Measurements from ENCODE around the gene ATG14.

The ATG14 gene

DNA sequence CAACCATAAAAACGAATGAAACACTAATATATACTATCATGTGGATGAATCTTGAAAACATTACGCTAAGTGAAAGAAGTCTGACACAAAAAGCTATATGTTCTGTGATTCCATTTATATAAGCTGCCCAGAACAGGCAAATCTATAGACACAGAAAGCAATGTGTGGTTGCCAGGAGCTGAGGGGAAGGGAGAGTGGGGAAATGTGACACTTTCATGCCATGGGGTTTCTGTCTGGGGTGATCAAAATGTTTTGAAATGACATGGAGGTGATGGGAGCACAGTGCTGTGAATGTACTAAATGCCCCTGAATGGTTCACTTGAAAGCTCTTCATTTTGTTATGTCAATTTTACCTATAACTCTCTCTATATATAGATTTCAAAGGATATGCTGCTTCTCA, 30.1 kb downstream of the ATG14 start:
- no peak for TF ChIP-seq CTCF (IDR thresholded peaks at IDR 0.05; ENCODE audit: poor library complexity, severe bottlenecking)
- H3K4me3 ChIP-seq (ENCODE audit: severe bottlenecking), result no peak overlapping the region
- no peaks in the 10 kb centered on the region for H3K9me3 ChIP-seq (ENCODE audit: severe bottlenecking)
- DNase-seq (ENCODE audit: low spot score), result no peak
- H3K27me3 ChIP-seq (ENCODE audit: insufficient read depth, poor library complexity, severe bottlenecking), result no peaks in the 10 kb centered on the region
- H3K4me1 ChIP-seq (ENCODE audit: insufficient read depth, poor library complexity, severe bottlenecking), result peaks cover 2% of the 10 kb centered on the region
- peaks cover 65% of the 10 kb centered on the region for H3K36me3 ChIP-seq (ENCODE audit: low read depth)
- no peak for ATAC-seq (ENCODE audit: low read depth)
- H3K27ac ChIP-seq (ENCODE audit: poor library complexity, severe bottlenecking), result no peak overlapping the region

- Histone ChIP-seq H3K36me3 (ENCODE audit: low read depth) (peaks cover 69% of the 10 kb centered on the region), H3K27ac (ENCODE audit: poor library complexity, severe bottlenecking) (no peak overlapping the region), H3K9me3 (ENCODE audit: severe bottlenecking) (no peaks in the 10 kb centered on the region), H3K4me3 (ENCODE audit: severe bottlenecking) (no peak overlapping the region), H3K27me3 (ENCODE audit: insufficient read depth, poor library complexity, severe bottlenecking) (no peaks in the 10 kb centered on the region), H3K4me1 (ENCODE audit: insufficient read depth, poor library complexity, severe bottlenecking) (peaks cover 2% of the 10 kb centered on the region)
- TF ChIP-seq CTCF (IDR thresholded peaks at IDR 0.05; ENCODE audit: poor library complexity, severe bottlenecking), result no peak
- DNase-seq (ENCODE audit: low spot score) (no peak), ATAC-seq (ENCODE audit: low read depth) (no peak)
These were observed 30.6 kb downstream of the ATG14 start for GRCh38 chr14:55381040-55381439.

DNA sequence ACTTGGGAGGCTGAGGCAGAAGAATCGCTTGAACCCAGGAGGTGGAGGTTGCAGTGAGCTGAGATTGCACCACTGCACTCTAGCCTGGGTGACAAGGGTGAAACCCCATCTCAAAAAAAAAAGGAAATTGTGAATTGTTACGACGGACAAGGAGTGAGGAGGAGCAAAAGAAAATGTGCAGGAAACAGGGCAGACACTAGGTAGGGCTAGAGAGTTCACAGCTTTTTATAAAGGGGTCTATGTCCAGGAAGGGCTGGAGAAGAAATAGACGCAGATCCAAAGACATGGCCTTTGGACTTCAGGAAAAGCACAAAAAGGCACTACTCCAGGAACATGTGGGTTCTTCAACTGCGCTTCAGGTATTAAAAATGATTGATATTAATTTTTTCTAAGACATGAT, 34.4 kb downstream of the ATG14 start:
- Histone ChIP-seq H3K27me3 (ENCODE audit: insufficient read depth, poor library complexity, severe bottlenecking) (no peaks in the 10 kb centered on the region), H3K4me3 (ENCODE audit: severe bottlenecking) (no peak overlapping the region), H3K9me3 (ENCODE audit: severe bottlenecking) (no peaks in the 10 kb centered on the region), H3K4me1 (ENCODE audit: insufficient read depth, poor library complexity, severe bottlenecking) (no peaks in the 10 kb centered on the region), H3K27ac (ENCODE audit: poor library complexity, severe bottlenecking) (no peak overlapping the region), H3K36me3 (ENCODE audit: low read depth) (peaks cover 63% of the 10 kb centered on the region)
- no peak for ATAC-seq (ENCODE audit: low read depth)
- TF ChIP-seq CTCF (IDR thresholded peaks at IDR 0.05; ENCODE audit: poor library complexity, severe bottlenecking), result no peak
- DNase-seq (ENCODE audit: low spot score), result no peak

- Histone ChIP-seq H3K27me3 (ENCODE audit: insufficient read depth, poor library complexity, severe bottlenecking) (no peaks in the 10 kb centered on the region), H3K9me3 (ENCODE audit: severe bottlenecking) (no peaks in the 10 kb centered on the region), H3K4me1 (ENCODE audit: insufficient read depth, poor library complexity, severe bottlenecking) (no peaks in the 10 kb centered on the region), H3K4me3 (ENCODE audit: severe bottlenecking) (no peak overlapping the region), H3K36me3 (ENCODE audit: low read depth) (peaks cover 44% of the 10 kb centered on the region), H3K27ac (ENCODE audit: poor library complexity, severe bottlenecking) (no peak overlapping the region)
- DNase-seq (ENCODE audit: low spot score) (no peak), ATAC-seq (ENCODE audit: low read depth) (no peak)
- TF ChIP-seq CTCF (IDR thresholded peaks at IDR 0.05; ENCODE audit: poor library complexity, severe bottlenecking), result no peak
These were observed 36.9 kb downstream of the ATG14 start for GRCh38 chr14:55374771-55375170.

DNA sequence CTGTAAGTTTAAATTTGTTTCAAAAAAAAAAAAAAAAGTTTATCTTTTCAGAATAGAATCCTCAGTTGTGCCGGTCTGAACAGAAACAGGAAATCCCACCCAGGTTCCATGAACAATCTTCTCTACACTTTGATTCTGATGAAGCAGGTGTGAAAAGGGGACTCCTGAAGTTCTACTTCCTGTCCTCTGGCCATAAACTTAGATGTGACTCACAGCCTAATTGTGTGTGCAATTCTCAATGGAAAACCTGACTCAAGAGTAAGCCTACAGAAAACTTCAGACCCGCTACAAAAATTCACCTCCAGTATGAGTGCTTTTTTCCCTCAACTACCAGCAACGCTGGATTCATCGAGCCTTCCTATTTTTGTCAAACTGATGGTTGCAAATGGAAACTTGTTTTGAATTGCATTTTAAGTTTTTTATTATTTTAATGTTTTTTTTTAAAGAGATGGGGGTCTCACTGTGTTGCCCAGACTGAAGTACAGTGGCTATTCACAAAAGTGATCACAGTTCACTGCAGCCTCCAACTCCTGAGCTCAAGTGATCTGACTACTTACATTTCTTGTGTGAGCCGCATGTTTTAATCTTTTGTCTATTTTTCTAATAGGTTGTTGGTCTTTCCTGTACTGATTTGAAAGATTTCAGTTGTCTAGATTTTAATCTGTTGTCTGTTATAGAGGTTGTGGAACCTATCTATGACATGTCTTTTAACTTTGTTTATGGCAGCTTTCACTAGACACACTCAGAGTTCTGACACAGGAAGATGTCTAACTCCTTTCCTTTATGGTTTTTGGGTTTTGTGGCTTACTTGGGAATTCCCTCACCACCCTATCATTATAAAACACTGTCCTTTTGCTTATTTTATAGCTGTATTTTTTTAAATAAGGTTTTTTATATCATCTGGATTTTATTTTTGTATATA, 37.6 kb downstream of the ATG14 start:
- Histone ChIP-seq H3K4me1 (ENCODE audit: insufficient read depth, poor library complexity, severe bottlenecking) (no peaks in the 10 kb centered on the region), H3K27me3 (ENCODE audit: insufficient read depth, poor library complexity, severe bottlenecking) (no peaks in the 10 kb centered on the region), H3K36me3 (ENCODE audit: low read depth) (peaks cover 44% of the 10 kb centered on the region), H3K9me3 (ENCODE audit: severe bottlenecking) (no peaks in the 10 kb centered on the region), H3K27ac (ENCODE audit: poor library complexity, severe bottlenecking) (no peak overlapping the region), H3K4me3 (ENCODE audit: severe bottlenecking) (no peak overlapping the region)
- ATAC-seq (ENCODE audit: low read depth) (peak; percentile 66), DNase-seq (ENCODE audit: low spot score) (no peak)
- TF ChIP-seq CTCF (IDR thresholded peaks at IDR 0.05; ENCODE audit: poor library complexity, severe bottlenecking), result no peak
